ENCODE data around the gene OR10A4. TPM values are rescaled to one million over a fixed set of nuclear protein-coding genes. Genes with fewer than 3 reads are reported as not detected.

Gene OR10A4
- total RNA-seq, 6 experiments from 2014 or later = not detected

- no peak for ATAC-seq
- H3K27me3 ChIP-seq = peaks cover 0 to 5% of the 10 kb centered on the region in 2 donors
- no peak overlapping the region for H3K4me3 ChIP-seq
- H3K4me1 ChIP-seq = peaks cover 0 to 5% (median 0%) of the 10 kb centered on the region in 4 donors
- no peak for TF ChIP-seq POLR2A (IDR thresholded peaks at IDR 0.05)
- TF ChIP-seq, protein P1, sequence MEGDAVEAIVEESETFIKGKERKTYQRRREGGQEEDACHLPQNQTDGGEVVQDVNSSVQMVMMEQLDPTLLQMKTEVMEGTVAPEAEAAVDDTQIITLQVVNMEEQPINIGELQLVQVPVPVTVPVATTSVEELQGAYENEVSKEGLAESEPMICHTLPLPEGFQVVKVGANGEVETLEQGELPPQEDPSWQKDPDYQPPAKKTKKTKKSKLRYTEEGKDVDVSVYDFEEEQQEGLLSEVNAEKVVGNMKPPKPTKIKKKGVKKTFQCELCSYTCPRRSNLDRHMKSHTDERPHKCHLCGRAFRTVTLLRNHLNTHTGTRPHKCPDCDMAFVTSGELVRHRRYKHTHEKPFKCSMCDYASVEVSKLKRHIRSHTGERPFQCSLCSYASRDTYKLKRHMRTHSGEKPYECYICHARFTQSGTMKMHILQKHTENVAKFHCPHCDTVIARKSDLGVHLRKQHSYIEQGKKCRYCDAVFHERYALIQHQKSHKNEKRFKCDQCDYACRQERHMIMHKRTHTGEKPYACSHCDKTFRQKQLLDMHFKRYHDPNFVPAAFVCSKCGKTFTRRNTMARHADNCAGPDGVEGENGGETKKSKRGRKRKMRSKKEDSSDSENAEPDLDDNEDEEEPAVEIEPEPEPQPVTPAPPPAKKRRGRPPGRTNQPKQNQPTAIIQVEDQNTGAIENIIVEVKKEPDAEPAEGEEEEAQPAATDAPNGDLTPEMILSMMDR (IDR thresholded peaks at IDR 0.05) = no peak
- no peak overlapping the region for H3K27ac ChIP-seq
- DNase-seq = no peak
- no peaks in the 10 kb centered on the region for H3K36me3 ChIP-seq
- H3K9me3 ChIP-seq = no peaks in the 10 kb centered on the region
- intact Hi-C loops (cut with DNase I) = no loop called here
Observed at GRCh38 chr11:6925007-6925577, 48.7 kb downstream of the OR10A4 start.

GRCh38 chr11:6925636-6926207, 49.3 kb downstream of the OR10A4 start:
- H3K27ac ChIP-seq = peak overlapping the region in 1 of 3 donors; percentile 39
- 34% methylated on average over 2 of the region's 2 CpGs for WGBS (ENCODE audit: insufficient coverage, low coverage, low lambda C conversion rate, missing lambda C conversion rate)
- no peak for TF ChIP-seq POLR2A (IDR thresholded peaks at IDR 0.05)

DNA sequence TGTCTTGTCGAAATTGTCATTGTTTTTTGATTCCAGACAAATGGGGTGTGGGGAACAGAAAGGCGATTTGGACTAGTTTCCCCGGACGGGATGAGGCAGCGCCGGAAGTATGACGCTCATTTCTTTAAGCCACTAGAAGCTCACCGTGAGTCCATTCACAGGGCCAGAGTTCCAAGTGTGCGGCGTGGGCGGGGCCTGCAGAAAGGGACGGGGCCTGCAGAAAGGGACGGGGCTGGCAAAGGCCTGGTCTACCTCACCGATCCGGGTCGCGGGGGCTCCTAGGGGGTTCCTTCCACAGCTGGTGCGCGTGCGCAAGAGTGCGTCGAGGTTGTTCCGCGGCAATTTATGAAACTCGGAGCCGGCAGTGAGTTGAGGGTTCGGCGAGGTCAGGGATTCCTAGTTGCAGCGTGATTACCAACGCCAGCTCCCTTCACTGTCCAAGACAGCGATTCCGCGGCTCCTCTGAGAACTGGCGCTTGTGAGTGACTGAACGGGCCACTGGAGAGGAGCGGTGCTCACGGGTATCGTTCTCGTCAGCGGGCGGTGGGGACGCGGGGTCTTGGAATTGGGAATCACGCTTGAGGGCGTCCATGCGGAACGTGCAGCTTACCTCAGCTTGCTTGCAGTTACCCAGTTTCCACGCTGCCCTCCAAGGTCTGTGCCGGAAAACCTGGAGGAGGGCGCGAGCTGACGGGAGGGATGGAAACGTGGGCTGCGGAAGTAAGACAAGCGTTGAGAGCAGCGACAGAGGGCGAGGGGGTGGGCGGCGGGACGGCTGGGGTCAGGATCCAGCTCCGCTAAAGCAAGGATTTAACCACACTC, 50.0 kb downstream of the OR10A4 start, which contains the start of gene ZNF215:
Gene ZNF215 (plus strand): TSS at position 219 of the 822 bp plus-strand sequence. CDS start 5,847 bp downstream, outside the sequence.
- H3K27ac ChIP-seq = peak within 1 kb of the TSS in 1 of 3 donors; percentile 39
- 1% methylated on average over 30 of the region's 61 CpGs for WGBS (ENCODE audit: insufficient coverage, low coverage, low lambda C conversion rate, missing lambda C conversion rate)
- DNase-seq (peak; percentile 51 to 78 (median 58)), ATAC-seq (peak; percentile 72 to 91 (median 90))
- H3K9me3 ChIP-seq = no peaks in the 10 kb centered on the region
- H3K4me3 ChIP-seq = peak within 1 kb of the TSS; percentile 41 to 63 (median 43)
- intact Hi-C loops (cut with DNase I) = no loop called here
- peaks cover 0 to 5% of the 10 kb centered on the region in 2 donors for H3K27me3 ChIP-seq
- H3K36me3 ChIP-seq = no peaks in the 10 kb centered on the region
- peaks cover 0 to 5% (median 0%) of the 10 kb centered on the region in 4 donors for H3K4me1 ChIP-seq
- no peak for TF ChIP-seq POLR2A (IDR thresholded peaks at IDR 0.05)
- TF ChIP-seq, protein P1 (IDR thresholded peaks at IDR 0.05) = no peak

More at GRCh38 chr11:6925636-6926207, 49.3 kb downstream of the OR10A4 start:
- Histone ChIP-seq H3K27me3 (peaks cover 0 to 5% of the 10 kb centered on the region in 2 donors), H3K4me3 (peak overlapping the region in 1 of 3 donors; percentile 63), H3K36me3 (no peaks in the 10 kb centered on the region), H3K9me3 (no peaks in the 10 kb centered on the region), H3K4me1 (peaks cover 0 to 5% (median 0%) of the 10 kb centered on the region in 4 donors)
- intact Hi-C loops (cut with DNase I) = no loop called here
- no peak for DNase-seq
- peak in 1 of 4 donors; percentile 7 for ATAC-seq

GRCh38 chr11:6927030-6927617, 50.7 kb downstream of the OR10A4 start:
- Histone ChIP-seq H3K9me3 (no peaks in the 10 kb centered on the region), H3K27me3 (peaks cover 0 to 5% of the 10 kb centered on the region in 2 donors), H3K27ac (no peak overlapping the region), H3K4me1 (peaks cover 0 to 5% (median 0%) of the 10 kb centered on the region in 4 donors), H3K4me3 (peak overlapping the region; percentile 41 to 63 (median 43)), H3K36me3 (no peaks in the 10 kb centered on the region)
- WGBS (ENCODE audit: insufficient coverage, low coverage, low lambda C conversion rate, missing lambda C conversion rate) = 9% methylated on average over 11 of the region's 11 CpGs
- intact Hi-C loops (cut with DNase I) = no loop called here
- DNase-seq (no peak), ATAC-seq (peak in 1 of 4 donors; percentile 53)
- TF ChIP-seq POLR2A (IDR thresholded peaks at IDR 0.05) = no peak
- TF ChIP-seq, protein P1 (IDR thresholded peaks at IDR 0.05) = no peak

Other genes starting within 250 kb of the OR10A4 start
- 1 to 10 TPM; 1.8 to 9.2 (median 4.1) TPM for gene DCHS1, start 220.8 kb upstream of the OR10A4 start, total RNA-seq
- 10 to 100 TPM; 10.7 to 21.6 (median 17.3) TPM for gene MRPL17, start 193.3 kb upstream of the OR10A4 start, total RNA-seq
- gene OR2AG2, start 104.6 kb upstream of the OR10A4 start, total RNA-seq = under 1 TPM in 1 of 6 experiments, not detected in 5; 0.07 TPM
- not detected for gene OR2AG1, start 93.6 kb upstream of the OR10A4 start, total RNA-seq
- gene OR6A2, start 76.9 kb upstream of the OR10A4 start, total RNA-seq = under 1 TPM in 2 of 6 experiments, not detected in 4; 0.04 to 0.49 TPM
- gene OR10A5, start 30.9 kb upstream of the OR10A4 start, total RNA-seq = not detected
- gene OR10A2, start 13.6 kb upstream of the OR10A4 start, total RNA-seq = not detected
- not detected for gene OR2D2, start 15.9 kb downstream of the OR10A4 start, total RNA-seq
- not detected for gene OR2D3, start 44.4 kb downstream of the OR10A4 start, total RNA-seq
- 1 to 10 TPM in 1 of 6 experiments, under 1 TPM in 4, not detected in 1; 0.14 to 1.3 (median 0.42) TPM for gene ZNF215, start 49.8 kb downstream of the OR10A4 start, total RNA-seq
- 1 to 10 TPM in 5 of 6 experiments, under 1 TPM in 1; 0.49 to 3.3 (median 1.9) TPM for gene ZNF214, start 143.7 kb downstream of the OR10A4 start, total RNA-seq
- under 1 TPM in 4 of 6 experiments, not detected in 2; 0.07 to 0.26 (median 0.10) TPM for gene NLRP14, start 143.9 kb downstream of the OR10A4 start, total RNA-seq
- gene RBMXL2, start 212.4 kb downstream of the OR10A4 start, total RNA-seq = not detected